Diencephalon (tissue), 1 donor: ENCODE measurements around the gene CFAP97D1. TPM values are rescaled to one million over a fixed set of nuclear protein-coding genes. Genes with fewer than 3 reads are reported as not detected.

Experiments used
- total RNA-seq: library from RNA; depleted of rRNA; stranded (reverse); fragments of >200 nt; gene quantifications from one replicate; pipeline ENCODE4 v1.2.3, GENCODE V29; 2014

The CFAP97D1 gene
- not detected for total RNA-seq

GRCh38 chr17:43780135-43780534 is at the start of gene CFAP97D1:
TSS of gene CFAP97D1 (plus strand) at chr17:43780435. CDS start at chr17:43780463, 28 bp downstream.

GRCh38 chr17:43758497-43759174 is 21.6 kb upstream of the CFAP97D1 start, which contains the start of gene SOST:
TSS of gene SOST (minus strand) at chr17:43758791. CDS start at chr17:43758741, 50 bp downstream.

GRCh38 chr17:43778337-43779144 is 1.7 kb upstream of the CFAP97D1 start, which contains the start of gene DUSP3:
TSS of gene DUSP3 (minus strand) at chr17:43778977. CDS start at chr17:43778924, 53 bp downstream.

GRCh38 chr17:43832976-43833829 is 53.0 kb downstream of the CFAP97D1 start, which contains the start of gene MPP3:
TSS of gene MPP3 (minus strand) at chr17:43833146. CDS start at chr17:43831906, 1,240 bp downstream.

Other genes with a start within 250 kb of the CFAP97D1 start
- 0.46 TPM for gene ETV4, start 234.1 kb upstream of the CFAP97D1 start, total RNA-seq
- gene MEOX1, start 118.5 kb upstream of the CFAP97D1 start, total RNA-seq: not detected
- 0.23 TPM for gene SOST, start 21.6 kb upstream of the CFAP97D1 start, total RNA-seq
- 42.2 TPM for gene DUSP3, start 1.5 kb upstream of the CFAP97D1 start, total RNA-seq
- gene MPP3, start 52.7 kb downstream of the CFAP97D1 start, total RNA-seq: 29.8 TPM
- gene CD300LG, start 66.7 kb downstream of the CFAP97D1 start, total RNA-seq: not detected
- 35.8 TPM for gene MPP2, start 127.1 kb downstream of the CFAP97D1 start, total RNA-seq
- not detected for gene PPY, start 162.0 kb downstream of the CFAP97D1 start, total RNA-seq
- not detected for gene PYY, start 173.5 kb downstream of the CFAP97D1 start, total RNA-seq
- gene NAGS, start 224.2 kb downstream of the CFAP97D1 start, total RNA-seq: 4.8 TPM
- 28.8 TPM for gene TMEM101, start 234.5 kb downstream of the CFAP97D1 start, total RNA-seq